ENCODE measurements around the gene CYB5RL. TPM values are rescaled to one million over a fixed set of nuclear protein-coding genes. Genes with fewer than 3 reads are reported as not detected.

CYB5RL gene
- total and polyA plus RNA-seq, 2 experiments from 2014 or later, result 4.5 to 7.5 TPM

DNA sequence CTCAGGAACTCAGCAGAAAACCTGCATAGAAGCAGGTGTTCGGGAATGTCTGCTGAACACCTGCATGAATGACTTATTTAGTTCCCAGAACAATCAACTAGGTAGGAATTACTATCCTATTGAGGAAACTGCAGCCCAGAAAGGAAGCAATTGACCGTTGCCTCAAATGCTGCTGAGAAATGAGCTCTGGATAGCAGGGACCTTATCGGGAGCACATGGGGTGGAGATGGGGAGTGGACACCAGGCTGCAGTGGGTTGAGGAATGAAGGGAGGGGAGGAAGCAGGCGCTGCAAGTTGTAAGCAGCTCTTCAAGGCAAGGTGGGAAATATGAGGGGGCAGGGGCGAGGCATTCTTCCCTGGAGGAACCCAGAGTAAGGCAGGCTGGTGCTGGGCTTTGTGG is 36.3 kb downstream of the CYB5RL start:
- Histone ChIP-seq H3K4me2 (no peak overlapping the region), H3K27ac (no peak overlapping the region)

DNA sequence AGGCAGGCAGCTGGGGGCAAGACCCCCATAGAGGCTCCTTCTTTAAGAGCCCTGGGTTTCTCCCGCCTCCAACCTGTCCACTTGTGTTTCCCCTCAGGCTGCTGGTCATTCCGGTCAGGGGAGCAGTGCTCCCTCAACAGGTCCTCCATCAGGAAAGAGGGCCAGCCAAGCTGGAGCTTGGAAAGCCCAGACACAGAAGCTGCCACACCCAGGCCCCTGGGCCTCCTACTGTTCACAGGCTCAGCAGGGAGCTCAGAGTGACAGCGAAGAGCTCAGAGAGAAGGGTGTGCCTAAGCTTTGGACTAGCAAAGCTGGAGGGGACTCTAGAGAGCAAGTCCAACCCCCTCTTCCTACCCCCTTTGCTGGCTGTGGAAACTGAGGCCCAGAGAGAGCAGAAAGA is 36.8 kb downstream of the CYB5RL start:
- H3K4me1 ChIP-seq (ENCODE audit: insufficient read depth), result no peaks in the 10 kb centered on the region
- no peaks in the 10 kb centered on the region for H3K9me3 ChIP-seq (ENCODE audit: low read depth)
- H3K27me3 ChIP-seq, result no peaks in the 10 kb centered on the region
- no peak for DNase-seq (ENCODE audit: low spot score)
- no peak overlapping the region for H3K4me2 ChIP-seq
- H3K27ac ChIP-seq, result no peak overlapping the region
- 83% methylated on average over 3 of the region's 3 CpGs for WGBS (ENCODE audit: low lambda C conversion rate, missing lambda C conversion rate)
- H4K20me1 ChIP-seq (ENCODE audit: insufficient read depth, poor library complexity, severe bottlenecking), result no peaks in the 10 kb centered on the region
- no peak overlapping the region for H3K4me3 ChIP-seq
- H3K79me2 ChIP-seq, result no peaks in the 10 kb centered on the region
- H3K36me3 ChIP-seq (replicated peaks; ENCODE audit: insufficient read depth, low read depth), result no peaks in the 10 kb centered on the region
- H2AFZ ChIP-seq, result no peak overlapping the region
- H3K9me2 ChIP-seq (replicated peaks; ENCODE audit: insufficient read depth), result no peaks in the 10 kb centered on the region
- TF ChIP-seq, protein P1, sequence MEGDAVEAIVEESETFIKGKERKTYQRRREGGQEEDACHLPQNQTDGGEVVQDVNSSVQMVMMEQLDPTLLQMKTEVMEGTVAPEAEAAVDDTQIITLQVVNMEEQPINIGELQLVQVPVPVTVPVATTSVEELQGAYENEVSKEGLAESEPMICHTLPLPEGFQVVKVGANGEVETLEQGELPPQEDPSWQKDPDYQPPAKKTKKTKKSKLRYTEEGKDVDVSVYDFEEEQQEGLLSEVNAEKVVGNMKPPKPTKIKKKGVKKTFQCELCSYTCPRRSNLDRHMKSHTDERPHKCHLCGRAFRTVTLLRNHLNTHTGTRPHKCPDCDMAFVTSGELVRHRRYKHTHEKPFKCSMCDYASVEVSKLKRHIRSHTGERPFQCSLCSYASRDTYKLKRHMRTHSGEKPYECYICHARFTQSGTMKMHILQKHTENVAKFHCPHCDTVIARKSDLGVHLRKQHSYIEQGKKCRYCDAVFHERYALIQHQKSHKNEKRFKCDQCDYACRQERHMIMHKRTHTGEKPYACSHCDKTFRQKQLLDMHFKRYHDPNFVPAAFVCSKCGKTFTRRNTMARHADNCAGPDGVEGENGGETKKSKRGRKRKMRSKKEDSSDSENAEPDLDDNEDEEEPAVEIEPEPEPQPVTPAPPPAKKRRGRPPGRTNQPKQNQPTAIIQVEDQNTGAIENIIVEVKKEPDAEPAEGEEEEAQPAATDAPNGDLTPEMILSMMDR (IDR thresholded peaks at IDR 0.05; ENCODE audit: poor library complexity), result no peak
- TF ChIP-seq EZH2 (IDR thresholded peaks at IDR 0.05; ENCODE audit: borderline replicate concordance), result no peak
- no peak for TF ChIP-seq EZH2phosphoT487 (IDR thresholded peaks at IDR 0.05; ENCODE audit: low read depth, severe bottlenecking, unreplicated experiment)

More for the DNA sequence above, 36.3 kb downstream of the CYB5RL start:
- Histone ChIP-seq H3K27me3 (no peaks in the 10 kb centered on the region), H3K36me3 (replicated peaks; ENCODE audit: insufficient read depth, low read depth) (no peaks in the 10 kb centered on the region), H3K4me3 (no peak overlapping the region), H3K4me1 (ENCODE audit: insufficient read depth) (no peaks in the 10 kb centered on the region), H2AFZ (no peak overlapping the region), H4K20me1 (ENCODE audit: insufficient read depth, poor library complexity, severe bottlenecking) (no peaks in the 10 kb centered on the region), H3K79me2 (no peaks in the 10 kb centered on the region), H3K9me2 (replicated peaks; ENCODE audit: insufficient read depth) (no peaks in the 10 kb centered on the region), H3K9me3 (ENCODE audit: low read depth) (no peaks in the 10 kb centered on the region)
- no peak for DNase-seq (ENCODE audit: low spot score)
- TF ChIP-seq, protein P1 (IDR thresholded peaks at IDR 0.05; ENCODE audit: poor library complexity), result no peak
- TF ChIP-seq EZH2 (IDR thresholded peaks at IDR 0.05; ENCODE audit: borderline replicate concordance), result no peak
- no peak for TF ChIP-seq EZH2phosphoT487 (IDR thresholded peaks at IDR 0.05; ENCODE audit: low read depth, severe bottlenecking, unreplicated experiment)
- 87% methylated on average over 5 of the region's 5 CpGs for WGBS (ENCODE audit: low lambda C conversion rate, missing lambda C conversion rate)

- DNase-seq (ENCODE audit: low spot score), result no peak
- no peaks in the 10 kb centered on the region for H3K9me3 ChIP-seq (ENCODE audit: low read depth)
- no peak overlapping the region for H3K4me2 ChIP-seq
- no peak overlapping the region for H3K27ac ChIP-seq
- H3K4me1 ChIP-seq (ENCODE audit: insufficient read depth), result no peaks in the 10 kb centered on the region
- no peak for TF ChIP-seq EZH2 (IDR thresholded peaks at IDR 0.05; ENCODE audit: borderline replicate concordance)
- TF ChIP-seq EZH2phosphoT487 (IDR thresholded peaks at IDR 0.05; ENCODE audit: low read depth, severe bottlenecking, unreplicated experiment), result no peak
- TF ChIP-seq, protein P1 (IDR thresholded peaks at IDR 0.05; ENCODE audit: poor library complexity), result no peak
- H2AFZ ChIP-seq, result no peak overlapping the region
- no peak overlapping the region for H3K4me3 ChIP-seq
- no peaks in the 10 kb centered on the region for H3K36me3 ChIP-seq (replicated peaks; ENCODE audit: insufficient read depth, low read depth)
- no peaks in the 10 kb centered on the region for H4K20me1 ChIP-seq (ENCODE audit: insufficient read depth, poor library complexity, severe bottlenecking)
- no peaks in the 10 kb centered on the region for H3K9me2 ChIP-seq (replicated peaks; ENCODE audit: insufficient read depth)
- 86% methylated on average over 6 of the region's 6 CpGs for WGBS (ENCODE audit: low lambda C conversion rate, missing lambda C conversion rate)
- no peaks in the 10 kb centered on the region for H3K79me2 ChIP-seq
- no peaks in the 10 kb centered on the region for H3K27me3 ChIP-seq
These were observed 38.2 kb downstream of the CYB5RL start for GRCh38 chr1:54161495-54162168.
